Posterior vena cava (tissue), 2 donors: ENCODE data around the gene LHFPL3. TPM values are rescaled to one million over a fixed set of nuclear protein-coding genes. Genes with fewer than 3 reads are reported as not detected.
"Not testable (repeated sequence)": the region's sequence is repeated elsewhere in the genome, so short reads cannot be mapped to it uniquely, and the experiment has no call there.

Source experiments
- DNase-seq: peaks from one replicate; pipeline ENCODE4 v3.0.0-alpha.2; 2020; ENCODE audit warnings: low spot score
- intact Hi-C, 2 donors: fragments of 100-400 bp; cut with DNase I; formaldehyde crosslinking; loops; one replicate each; pipeline versions ENCODE4 v1.14.1 to v1.14.2; 2022 to 2023
- total RNA-seq, 2 donors: library from RNA; stranded (reverse); fragmentation: NEBNext Ultra II Directional; extraction: Animal tissue kit (Norgen Biotek cat#: 25700); gene quantifications; one replicate each; pipeline ENCODE4 v1.2.1, GENCODE V29; 2021
- donor health status: DM: yes; HTN: yes; CAD: no.
- donor health status: DM: yes; HTN: yes; CAD: no.

LHFPL3 gene
- total RNA-seq, 2 donors from 2014 or later = not detected

GRCh38 chr7:104900525-104901239, 572.3 kb downstream of the LHFPL3 start:
- intact Hi-C loops = no loop called here

DNA sequence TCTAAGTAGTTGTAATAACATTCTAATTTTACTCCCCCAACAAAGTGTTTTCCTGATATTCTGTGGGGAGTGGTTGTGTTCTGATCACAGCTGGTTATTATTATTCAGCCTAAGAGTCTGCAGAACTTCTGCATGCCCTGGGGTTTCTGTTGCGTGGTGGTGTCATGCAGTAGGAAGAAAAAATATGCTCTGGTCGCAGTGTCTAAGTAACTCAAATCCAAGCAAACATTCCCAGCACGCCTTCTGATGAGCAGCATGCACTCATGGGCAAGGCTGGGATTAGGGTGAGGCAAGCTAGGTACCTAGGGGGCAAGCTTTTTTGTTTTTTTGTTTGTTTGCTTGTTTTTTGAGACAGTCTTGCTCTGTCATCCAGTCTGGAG, 572.8 kb downstream of the LHFPL3 start:
- no peak for DNase-seq
- intact Hi-C loops = no loop called here

More at GRCh38 chr7:104900525-104901239, 572.3 kb downstream of the LHFPL3 start:
- no peak for DNase-seq

GRCh38 chr7:104902183-104902582, 573.8 kb downstream of the LHFPL3 start:
- DNase-seq = no peak
- intact Hi-C loops = no loop called here

DNA sequence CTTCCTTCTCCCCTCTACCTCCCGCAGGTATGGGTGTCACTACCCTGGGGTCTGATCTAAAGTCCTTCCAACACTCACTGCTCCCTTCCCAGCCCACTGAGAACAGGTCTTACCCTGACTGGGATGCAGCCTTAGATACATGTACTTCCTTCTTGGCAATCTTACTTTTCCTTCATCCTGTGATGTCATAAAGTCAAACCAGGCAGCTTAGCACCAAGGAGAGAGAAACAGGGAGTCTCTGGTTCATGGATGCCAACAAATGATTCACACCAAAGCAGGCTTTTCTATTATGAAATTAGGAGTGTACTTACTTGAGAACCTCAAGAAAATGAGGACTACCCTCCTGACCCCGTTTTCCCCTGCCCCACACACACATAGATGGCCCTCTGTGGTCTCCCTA, 574.6 kb downstream of the LHFPL3 start:
- intact Hi-C loops = no loop called here
- DNase-seq = no peak

DNA sequence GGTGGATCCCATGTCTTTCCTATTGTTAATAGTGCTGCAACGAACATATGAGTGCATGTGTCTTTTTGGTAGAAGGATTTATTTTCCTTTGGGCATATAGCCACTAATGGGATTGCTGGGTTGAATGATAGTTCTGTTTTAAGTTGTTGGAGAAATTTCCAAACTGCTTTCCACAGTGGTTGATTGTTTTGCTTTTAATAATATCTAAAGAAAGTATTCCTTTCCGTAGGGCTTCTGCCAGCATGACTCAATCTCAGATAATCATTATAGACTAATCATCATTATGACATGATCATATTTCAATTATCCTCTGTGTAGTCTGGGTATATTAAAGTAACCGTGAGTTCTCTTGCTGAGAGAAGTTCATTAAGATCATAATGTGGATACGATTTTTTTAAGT, 575.4 kb downstream of the LHFPL3 start:
- intact Hi-C loops = no loop called here
- DNase-seq = no peak

DNA sequence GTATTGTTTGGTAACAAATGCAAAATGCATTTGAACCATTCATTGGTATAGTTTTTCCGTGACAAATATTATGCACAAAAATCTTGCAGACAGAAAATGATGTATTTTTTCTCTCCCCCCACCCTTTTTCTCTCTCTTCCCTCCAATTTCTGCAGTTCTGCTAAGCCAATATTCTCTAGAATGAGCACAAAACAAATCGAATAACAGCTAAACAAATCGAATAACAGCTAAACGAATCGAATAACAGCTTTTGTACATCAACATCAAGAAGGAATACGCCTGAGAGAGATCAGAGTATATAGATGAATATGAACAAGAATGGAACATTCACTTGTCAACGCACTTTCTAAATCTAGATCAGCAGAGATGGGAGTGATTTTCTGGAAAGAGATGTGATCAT, 577.6 kb downstream of the LHFPL3 start:
- no peak for DNase-seq
- intact Hi-C loops = no loop called here

DNA sequence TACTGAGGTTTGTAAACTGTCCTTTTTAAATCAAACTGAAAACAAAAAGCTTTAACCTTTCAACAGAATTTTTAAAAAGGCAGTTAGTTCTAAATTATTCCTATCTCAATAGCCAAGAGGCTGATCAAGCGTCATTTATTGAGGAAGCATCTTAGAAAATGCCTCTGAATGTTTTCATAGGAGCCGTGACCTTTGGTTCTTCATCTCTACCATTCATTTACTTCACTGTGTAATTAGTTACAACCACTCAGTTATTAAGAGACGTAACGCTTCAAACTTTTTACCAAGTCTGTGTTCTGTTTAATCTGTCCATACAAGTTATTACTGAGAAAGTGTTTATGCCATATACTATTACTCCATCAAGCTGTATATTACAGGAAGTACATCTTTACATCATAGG, 578.2 kb downstream of the LHFPL3 start:
- no peak for DNase-seq
- intact Hi-C loops = no loop called here

DNA sequence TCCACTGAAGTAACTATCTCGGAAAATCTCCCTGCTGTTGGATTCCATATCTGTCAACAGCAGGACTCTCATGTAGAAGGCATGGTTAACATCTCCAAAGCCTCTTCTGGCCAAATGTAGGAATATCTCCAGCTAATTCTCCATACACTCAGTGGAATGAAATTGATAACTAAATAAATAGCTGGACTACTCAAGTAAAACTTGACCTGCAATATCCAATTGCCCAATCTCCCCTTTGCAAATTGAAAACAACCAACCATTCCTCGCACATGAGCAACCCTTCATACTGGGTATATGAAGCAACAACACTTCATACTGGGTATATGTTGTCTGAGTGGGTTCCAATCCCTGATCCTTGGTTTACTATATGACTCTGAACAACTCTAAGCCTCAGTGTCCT, 580.2 kb downstream of the LHFPL3 start:
- DNase-seq = no peak
- intact Hi-C loops = no loop called here

DNA sequence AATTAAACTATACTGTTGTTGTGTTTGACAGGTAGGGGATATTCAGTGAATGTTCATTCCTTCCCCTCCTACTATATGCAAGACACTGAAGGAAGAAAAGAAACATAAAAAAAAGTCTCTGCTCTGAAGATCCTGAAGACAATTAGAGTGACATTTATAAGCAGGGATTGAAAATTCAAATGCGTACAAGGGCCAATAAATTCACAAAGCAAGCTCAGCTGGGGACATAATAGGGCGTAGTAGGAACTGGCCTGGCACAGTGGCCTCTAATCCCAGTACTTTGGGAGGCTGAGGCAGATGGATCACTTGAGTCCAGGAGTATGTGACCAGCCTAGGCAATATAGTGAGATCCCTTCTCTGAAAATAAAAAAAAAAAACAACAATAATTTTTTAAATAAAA, 580.7 kb downstream of the LHFPL3 start:
- no peak for DNase-seq
- intact Hi-C loops = no loop called here

GRCh38 chr7:104914421-104914820, 586.0 kb downstream of the LHFPL3 start:
- DNase-seq = no peak
- intact Hi-C loops = loop anchor here in 1 of 2 donors (10.0 kb wide), 1 partner anchor 690 kb away; no protein-coding TSS in a partner anchor

DNA sequence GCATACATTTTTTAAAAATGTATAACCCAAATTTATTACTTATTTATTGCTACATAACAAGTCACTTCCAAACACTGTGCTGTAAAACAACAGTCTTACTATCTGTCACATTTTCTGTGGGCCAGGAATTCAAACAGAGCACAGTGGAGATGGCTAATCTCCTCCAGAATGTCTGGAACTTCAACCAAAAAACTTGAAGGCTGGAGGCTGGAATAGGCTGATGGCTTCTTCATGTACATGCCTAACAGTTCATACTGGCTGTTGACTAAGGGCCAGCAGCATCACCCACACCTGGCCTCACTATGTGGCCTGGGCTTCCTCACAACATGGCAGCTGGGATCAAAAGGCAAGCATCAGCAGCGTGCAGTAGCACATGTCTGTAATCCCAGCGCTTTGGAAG, 593.2 kb downstream of the LHFPL3 start:
- intact Hi-C loops = no loop called here
- DNase-seq = no peak

- intact Hi-C loops = no loop called here
- no peak for DNase-seq
Measured at GRCh38 chr7:104922182-104923009, 594.0 kb downstream of the LHFPL3 start.

DNA sequence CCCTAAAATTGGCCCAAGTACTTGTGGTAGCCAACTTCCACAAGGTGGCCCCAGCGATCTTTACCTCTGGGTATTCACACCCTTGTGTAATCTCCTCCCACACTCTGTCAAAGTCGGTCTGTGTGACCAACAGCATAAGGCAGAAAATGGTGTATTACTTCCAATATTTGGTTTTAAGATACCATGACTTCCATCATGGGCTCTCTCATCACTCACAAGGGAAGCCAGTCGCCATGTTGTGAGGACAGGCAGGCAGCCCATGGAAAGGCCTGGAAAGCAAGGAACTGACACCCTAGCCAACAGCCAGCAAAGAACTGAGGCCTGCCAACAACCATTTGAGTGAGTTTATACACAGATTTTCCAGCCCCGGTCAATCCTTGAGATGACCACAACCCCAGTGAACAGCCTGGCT, 594.6 kb downstream of the LHFPL3 start:
- DNase-seq = no peak
- intact Hi-C loops = no loop called here

GRCh38 chr7:104926189-104926588, 597.8 kb downstream of the LHFPL3 start:
- intact Hi-C loops = not testable (repeated sequence)

GRCh38 chr7:104926601-104927041, 598.2 kb downstream of the LHFPL3 start:
- intact Hi-C loops = no loop called here

More at GRCh38 chr7:104926189-104926588, 597.8 kb downstream of the LHFPL3 start:
- not testable (repeated sequence) for DNase-seq

GRCh38 chr7:104927055-104927454, 598.7 kb downstream of the LHFPL3 start:
- DNase-seq = no peak
- intact Hi-C loops = no loop called here

More at GRCh38 chr7:104926601-104927041, 598.2 kb downstream of the LHFPL3 start:
- no peak for DNase-seq

DNA sequence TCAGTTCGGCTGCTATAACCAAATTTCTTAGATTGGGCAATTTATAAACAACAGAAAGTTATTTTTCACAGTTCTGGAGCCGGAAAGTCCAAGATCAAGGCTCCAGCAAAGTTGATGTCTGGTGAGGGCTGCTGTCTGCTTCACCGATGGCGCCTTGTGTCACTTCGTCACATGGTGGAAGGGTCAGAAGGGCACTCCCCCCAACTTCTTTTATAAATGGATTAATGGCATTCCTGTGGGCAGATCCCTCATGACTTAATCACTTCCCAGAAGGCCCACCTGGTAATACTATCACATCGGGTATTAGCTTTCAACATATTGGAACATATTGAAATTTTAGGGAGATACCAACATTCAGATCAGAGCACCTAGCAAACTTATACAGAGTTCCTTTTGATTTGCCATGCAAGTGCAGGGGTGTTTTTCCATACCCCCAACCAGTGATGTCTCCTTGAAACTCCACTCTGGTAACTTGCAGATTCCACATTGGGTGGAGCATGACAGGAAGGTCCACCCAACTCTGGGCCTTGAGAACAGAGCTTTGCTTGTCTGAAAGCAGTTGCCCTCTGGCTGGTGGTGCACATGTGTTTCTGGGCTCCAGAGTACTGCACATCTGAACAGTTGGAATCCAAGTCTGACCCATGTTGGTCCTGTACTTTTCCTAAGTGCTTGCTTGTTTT, 600.5 kb downstream of the LHFPL3 start:
- DNase-seq = no peak
- intact Hi-C loops = no loop called here

- no peak for DNase-seq
- intact Hi-C loops = no loop called here
Measured at GRCh38 chr7:104929921-104930320, 601.5 kb downstream of the LHFPL3 start.

- DNase-seq = no peak
- intact Hi-C loops = no loop called here
Measured at GRCh38 chr7:104931181-104931781, 602.9 kb downstream of the LHFPL3 start.

DNA sequence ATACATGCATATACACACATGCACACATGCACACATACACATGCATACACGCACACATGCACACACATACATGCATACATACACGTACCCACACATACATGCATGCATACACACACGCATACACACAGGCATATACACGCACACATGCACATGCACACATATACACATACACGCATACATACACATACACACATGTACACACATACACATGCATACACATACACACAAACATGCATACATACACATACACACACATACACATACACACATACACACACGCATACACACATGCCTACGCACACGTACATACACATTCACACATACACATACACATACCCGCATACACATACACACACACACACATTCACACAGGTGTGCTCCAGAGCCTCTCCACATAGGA, 604.6 kb downstream of the LHFPL3 start:
- no peak for DNase-seq
- intact Hi-C loops = no loop called here
